GM12865 (cell line): ENCODE measurements around the gene CRADD.

Source experiments
- DNase-seq: peaks from one replicate; pipeline ENCODE4 v3.0.0; 2010; ENCODE audit warnings: low read depth
- H3K4me3 ChIP-seq: 2 replicates; pipeline ENCODE4 v1.5.1; 2011; ENCODE audit warnings: mild to moderate bottlenecking, low read depth, low read length, control low read depth
- CTCF ChIP-seq: IDR thresholded peaks from 2 replicates; pipeline ENCODE4 v1.5.1; 2011; ENCODE audit warnings: low read length, control low read depth, low read depth, inconsistent platforms; ENCODE audit not compliant: insufficient read depth; ENCODE audit errors: missing control alignments

Gene CRADD

GRCh38 chr12:93772003-93772700 lies 95.0 kb downstream of the CRADD start:
- H3K4me3 ChIP-seq: no peak overlapping the region
- DNase-seq: peak; percentile 10
- TF ChIP-seq CTCF: no peak

- TF ChIP-seq CTCF: no peak
- DNase-seq: peak; percentile 6
- H3K4me3 ChIP-seq: no peak overlapping the region
Observed at GRCh38 chr12:93773122-93773871, 96.1 kb downstream of the CRADD start.

- DNase-seq: no peak
- no peak for TF ChIP-seq CTCF
- no peak overlapping the region for H3K4me3 ChIP-seq
Observed at GRCh38 chr12:93776581-93777018, 99.4 kb downstream of the CRADD start.

- DNase-seq: no peak
- no peak for TF ChIP-seq CTCF
- H3K4me3 ChIP-seq: no peak overlapping the region
Observed at GRCh38 chr12:93777254-93777653, 100.1 kb downstream of the CRADD start.

- H3K4me3 ChIP-seq: no peak overlapping the region
- DNase-seq: no peak
Observed at GRCh38 chr12:93778306-93778705, 101.1 kb downstream of the CRADD start.

GRCh38 chr12:93778766-93779165 lies 101.6 kb downstream of the CRADD start:
- H3K4me3 ChIP-seq: no peak overlapping the region
- no peak for TF ChIP-seq CTCF
- DNase-seq: no peak

More at GRCh38 chr12:93778306-93778705, 101.1 kb downstream of the CRADD start:
- TF ChIP-seq CTCF: no peak
